Calu3 (cell line): ENCODE results near the gene HMCN2. TPM values are rescaled to one million over a fixed set of nuclear protein-coding genes. Genes with fewer than 3 reads are reported as not detected.

Experiments used
- BruUV-seq: library from RNA; stranded (reverse); fragments of 400-500 nt; replicated peaks from 2 replicates; lab custom pipeline; 2021; lab: Mats Ljungman, UMichigan
- CTCF ChIA-PET: fragments of 300-600 bp; sonication (Branson Sonifier 250); formaldehyde crosslinking; loops from one replicate; lab custom pipeline; 2022; ENCODE audit warnings: antibody characterized with exemption; lab: Charles Lee
- DNase-seq: peaks from one replicate; pipeline ENCODE4 v3.0.0; 2022
- H3K27ac Mint-ChIP-seq: one replicate; pipeline ENCODE4 v1.8.0; 2022; ENCODE audit warnings: mixed read lengths; ENCODE audit not compliant: unreplicated experiment
- H3K27me3 Mint-ChIP-seq: one replicate; pipeline ENCODE4 v1.8.0; 2022; ENCODE audit warnings: mixed read lengths; ENCODE audit not compliant: unreplicated experiment
- H3K36me3 Mint-ChIP-seq: one replicate; pipeline ENCODE4 v1.8.0; 2022; ENCODE audit warnings: mild to moderate bottlenecking, moderate library complexity, mixed read lengths; ENCODE audit not compliant: insufficient read depth, unreplicated experiment
- H3K4me1 Mint-ChIP-seq: one replicate; pipeline ENCODE4 v1.8.0; 2022; ENCODE audit warnings: mild to moderate bottlenecking, low read depth, mixed read lengths; ENCODE audit not compliant: unreplicated experiment
- H3K4me3 Mint-ChIP-seq: one replicate; pipeline ENCODE4 v1.8.0; 2022; ENCODE audit warnings: mild to moderate bottlenecking, low read depth, moderate library complexity, mixed read lengths; ENCODE audit not compliant: unreplicated experiment
- H3K9me3 Mint-ChIP-seq: one replicate; pipeline ENCODE4 v1.8.0; 2022; ENCODE audit warnings: low read depth, mixed read lengths; ENCODE audit not compliant: unreplicated experiment
- CTCF ChIP-seq: fragments of 200-600 bp; IDR thresholded peaks from one replicate; pipeline ENCODE4 v1.8.0; 2022; ENCODE audit warnings: antibody characterized with exemption; ENCODE audit not compliant: unreplicated experiment
- intact Hi-C: fragments of 100-400 bp; cut with micrococcal nuclease; formaldehyde crosslinking; loops from one replicate; pipeline ENCODE4 v1.10.0; 2022; ENCODE audit not compliant: unreplicated experiment
- total RNA-seq: library from RNA; stranded (reverse); gene quantifications from 2 replicates; pipeline ENCODE4 v1.2.3, GENCODE V29; 2022

HMCN2 gene
- total RNA-seq, 1 experiment from 2014 or later = not detected

- Mint-ChIP-seq H3K27ac (no peak overlapping the region), H3K4me3 (no peak overlapping the region), H3K36me3 (no peaks in the 10 kb centered on the region), H3K4me1 (no peaks in the 10 kb centered on the region), H3K9me3 (no peaks in the 10 kb centered on the region), H3K27me3 (peaks cover 41% of the 10 kb centered on the region)
- DNase-seq = no peak
- BruUV-seq = no TSS peak
- TF ChIP-seq CTCF = no peak
- CTCF ChIA-PET = no interaction called here
- intact Hi-C loops = no loop called here
Measured at GRCh38 chr9:130303613-130304055, 38.1 kb downstream of the HMCN2 start.

DNA sequence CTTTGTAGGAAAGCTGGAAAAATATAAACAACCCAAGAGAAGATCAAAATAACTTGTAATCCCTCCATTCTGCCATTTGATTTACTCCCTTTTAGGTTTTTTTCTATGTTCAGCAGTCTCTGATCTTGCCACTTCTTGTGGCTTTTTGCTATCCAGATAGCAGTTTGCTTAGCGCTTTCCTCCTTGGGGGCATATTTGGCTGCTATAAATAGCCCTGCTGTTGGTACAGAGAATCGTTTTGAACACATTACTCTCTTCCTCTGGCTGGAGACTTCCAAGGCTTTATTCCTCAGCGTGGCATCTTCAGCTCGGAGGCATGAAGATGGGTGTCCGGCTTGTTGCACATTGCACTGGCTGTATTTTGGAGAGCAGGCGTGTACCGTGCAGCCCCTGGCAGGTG lies 38.6 kb downstream of the HMCN2 start:
- DNase-seq = no peak
- no peaks in the 10 kb centered on the region for H3K9me3 Mint-ChIP-seq
- peaks cover 41% of the 10 kb centered on the region for H3K27me3 Mint-ChIP-seq
- H3K4me1 Mint-ChIP-seq = no peaks in the 10 kb centered on the region
- no TSS peak for BruUV-seq
- no peak overlapping the region for H3K4me3 Mint-ChIP-seq
- TF ChIP-seq CTCF = no peak
- no peaks in the 10 kb centered on the region for H3K36me3 Mint-ChIP-seq
- CTCF ChIA-PET = no interaction called here
- H3K27ac Mint-ChIP-seq = no peak overlapping the region
- intact Hi-C loops = no loop called here

DNA sequence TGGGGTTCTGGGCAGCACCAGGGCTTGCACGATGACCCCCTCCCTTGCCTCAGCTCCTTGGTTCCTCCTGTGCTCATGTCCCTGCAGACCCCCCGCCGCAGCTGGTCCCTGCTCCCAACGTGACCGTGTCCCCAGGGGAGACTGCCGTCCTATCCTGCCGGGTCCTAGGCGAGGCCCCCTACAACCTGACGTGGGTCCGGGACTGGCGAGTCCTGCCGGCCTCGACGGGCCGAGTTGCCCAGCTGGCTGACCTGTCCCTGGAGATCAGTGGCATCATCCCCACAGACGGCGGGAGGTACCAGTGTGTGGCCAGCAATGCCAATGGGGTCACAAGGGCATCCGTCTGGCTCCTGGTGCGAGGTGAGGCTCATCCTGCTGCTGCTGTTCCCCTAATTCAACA lies 39.1 kb downstream of the HMCN2 start:
- CTCF ChIA-PET = no interaction called here
- no peaks in the 10 kb centered on the region for H3K9me3 Mint-ChIP-seq
- peaks cover 37% of the 10 kb centered on the region for H3K27me3 Mint-ChIP-seq
- DNase-seq = no peak
- intact Hi-C loops = no loop called here
- H3K4me1 Mint-ChIP-seq = no peaks in the 10 kb centered on the region
- H3K36me3 Mint-ChIP-seq = no peaks in the 10 kb centered on the region
- TF ChIP-seq CTCF = no peak
- no TSS peak for BruUV-seq
- no peak overlapping the region for H3K27ac Mint-ChIP-seq
- no peak overlapping the region for H3K4me3 Mint-ChIP-seq

DNA sequence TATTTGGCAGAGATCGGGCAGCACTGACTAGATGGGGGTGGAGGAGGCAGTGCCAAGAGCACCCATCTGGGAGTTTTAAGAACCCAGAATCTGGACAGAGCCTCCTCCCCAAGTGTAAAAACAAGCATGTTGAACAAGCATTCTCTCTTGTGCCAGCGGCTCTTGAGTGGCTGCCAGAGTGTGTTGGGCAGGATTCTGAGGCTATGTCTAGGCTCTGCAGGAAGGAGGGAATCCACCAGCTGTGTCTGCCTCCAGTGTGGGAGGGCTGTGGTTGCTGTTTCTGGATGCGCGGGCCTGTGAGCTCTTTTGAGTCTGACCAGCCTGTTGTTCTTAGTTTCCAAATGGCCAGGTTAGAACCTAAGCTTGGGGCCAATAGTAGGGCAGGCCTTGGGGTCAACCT lies 39.8 kb downstream of the HMCN2 start:
- CTCF ChIA-PET = no interaction called here
- Mint-ChIP-seq H3K9me3 (no peaks in the 10 kb centered on the region), H3K27me3 (peaks cover 30% of the 10 kb centered on the region), H3K4me3 (no peak overlapping the region), H3K36me3 (no peaks in the 10 kb centered on the region), H3K27ac (no peak overlapping the region), H3K4me1 (no peaks in the 10 kb centered on the region)
- no TSS peak for BruUV-seq
- TF ChIP-seq CTCF = no peak
- DNase-seq = no peak
- intact Hi-C loops = no loop called here
